GM20000 (cell line): Measurements from ENCODE around the gene CSRP2.

ENCODE experiments used
- DNase-seq: peaks from one replicate; pipeline ENCODE4 v3.0.0; 2012; ENCODE audit warnings: low spot score
- CTCF ChIP-seq: IDR thresholded peaks from 2 replicates; pipeline ENCODE4 v1.5.1; 2012; ENCODE audit warnings: mild to moderate bottlenecking, control low read depth; ENCODE audit errors: extremely low read depth, missing control alignments

CSRP2 gene

GRCh38 chr12:76878899-76879709 is at the start of gene CSRP2:
Gene CSRP2, minus strand, starts transcription at chr12:76879019. Its CDS starts 12,759 bp downstream, at chr12:76866260.
- TF ChIP-seq CTCF = no peak
- DNase-seq = peak; percentile 92

- DNase-seq = peak; percentile 33
These were observed 48.5 kb upstream of the CSRP2 start for GRCh38 chr12:76927170-76927784.

GRCh38 chr12:76925135-76925534 is 46.3 kb upstream of the CSRP2 start:
- no peak for TF ChIP-seq CTCF
- no peak for DNase-seq

More at GRCh38 chr12:76927170-76927784, 48.5 kb upstream of the CSRP2 start:
- TF ChIP-seq CTCF = no peak

- no peak for TF ChIP-seq CTCF
- no peak for DNase-seq
These were observed 44.0 kb upstream of the CSRP2 start for GRCh38 chr12:76922866-76923265.

GRCh38 chr12:76921891-76922664 is 43.3 kb upstream of the CSRP2 start:
- no peak for DNase-seq
- TF ChIP-seq CTCF = no peak

- TF ChIP-seq CTCF = no peak
- no peak for DNase-seq
These were observed 42.3 kb upstream of the CSRP2 start for GRCh38 chr12:76921100-76921471.
